ENCODE data around the gene RAF1. TPM values are rescaled to one million over a fixed set of nuclear protein-coding genes. Genes with fewer than 3 reads are reported as not detected.
"Not testable (repeated sequence)": the region's sequence is repeated elsewhere in the genome, so short reads cannot be mapped to it uniquely, and the experiment has no call there.

Gene RAF1
- total and polyA plus RNA-seq, 9 of the 15 experiments (the other 6 are each of a cell fraction or from before 2014, with no cell fraction given): 28.0 to 183 (median 85.6) TPM

GRCh38 chr3:12640853-12641252 is 23.1 kb downstream of the RAF1 start:
- Histone ChIP-seq H3K4me1 (replicated peaks in 1 of 2; ENCODE audit: control insufficient read depth in 2 of 2, insufficient read depth in 2 of 2, low read length in 2 of 2) (peaks cover 10 to 15% of the 10 kb centered on the region in 2 experiments; a peak in 4 of 5 replicates), H3K36me3 (ENCODE audit: control insufficient read depth, insufficient read depth, low read length) (peaks cover 21% of the 10 kb centered on the region), H4K20me1 (replicated peaks; ENCODE audit: control insufficient read depth, insufficient read depth, low read length) (peaks cover 26% of the 10 kb centered on the region), H3K79me2 (ENCODE audit: control insufficient read depth, insufficient read depth, low read length) (peaks cover 87% of the 10 kb centered on the region)
- H3K4me3 ChIP-seq; intact Hi-C loops (cut with micrococcal nuclease); H3K27ac ChIP-seq (ENCODE audit: extremely low read depth, low read depth, low read length); H3K27me3 ChIP-seq (ENCODE audit: control insufficient read depth in 2 of 2, insufficient read depth in 2 of 2, low read length in 2 of 2); ATAC-seq; in situ Hi-C loops (cut with MboI); H3K9me3 ChIP-seq (replicated peaks; ENCODE audit: control insufficient read depth, insufficient read depth, low read depth, low read length); H2AFZ ChIP-seq (ENCODE audit: low read depth, low read length); DNase-seq (ENCODE audit: extremely low read depth in 1 of 4, low spot score in 3 of 4); H3K9me1 ChIP-seq (ENCODE audit: control insufficient read depth, insufficient read depth, low read length); H3K4me2 ChIP-seq (ENCODE audit: insufficient read depth, low read length); POLR2A ChIA-PET; H3K9ac ChIP-seq (ENCODE audit: insufficient read depth in 1 of 2, low read depth in 2 of 2, low read length in 2 of 2); FAIRE-seq; BruUV-seq (replicated peaks); CTCF ChIA-PET (ENCODE audit: low intra/inter-chr PET ratio): not testable (repeated sequence)
- 91% methylated on average over 5 of the region's 5 CpGs for WGBS (ENCODE audit: insufficient coverage, low coverage, missing lambda C conversion rate)
- 0 out of 4 replicates have a peak, but pooled peaks of 1 of the 2 experiments have one; percentile 44 for TF ChIP-seq KDM1A (IDR thresholded peaks at IDR 0.05)
- peak; percentile 19 for TF ChIP-seq RBM25 (IDR thresholded peaks at IDR 0.05; ENCODE audit: low read depth, low read length, severe bottlenecking)
- TF ChIP-seq BCOR (IDR thresholded peaks at IDR 0.05): peak; percentile 61
- peak; percentile 77 for TF ChIP-seq ZNF146 (CRISPR knock-in tag; IDR thresholded peaks at IDR 0.05; ENCODE audit: unreplicated experiment)
- 0 out of 2 replicates have a peak, but pooled peaks have one; percentile 22 for TF ChIP-seq HDAC2 (IDR thresholded peaks at IDR 0.05)

GRCh38 chr3:12638105-12638504 is 25.8 kb downstream of the RAF1 start:
- H2AFZ ChIP-seq (ENCODE audit: low read depth, low read length): no peak overlapping the region
- BruUV-seq (replicated peaks): no TSS peak
- TF ChIP-seq ZNF197 (CRISPR knock-in tag; IDR thresholded peaks at IDR 0.05; ENCODE audit: low read depth) (no peak), ARID3B (CRISPR knock-in tag; IDR thresholded peaks at IDR 0.05; ENCODE audit: borderline replicate concordance) (no peak), HDAC1 (IDR thresholded peaks at IDR 0.05) (no peak), MAZ (CRISPR knock-in tag; conservative IDR thresholded peaks at IDR 0.05 in 1 of 2, IDR thresholded peaks at IDR 0.05 in 1 of 2) (no peak), EWSR1 (IDR thresholded peaks at IDR 0.05; ENCODE audit: borderline replicate concordance, low read depth, partially characterized antibody) (no peak), CREBBP (IDR thresholded peaks at IDR 0.05; ENCODE audit: low read depth, low read length) (no peak), HNRNPK (IDR thresholded peaks at IDR 0.05; ENCODE audit: low read depth, low read length, poor library complexity, severe bottlenecking) (no peak)
- H3K9me3 ChIP-seq (replicated peaks; ENCODE audit: control insufficient read depth, insufficient read depth, low read depth, low read length): no peaks in the 10 kb centered on the region
- ATAC-seq: no peak
- H3K4me1 ChIP-seq (replicated peaks in 1 of 2; ENCODE audit: control insufficient read depth in 2 of 2, insufficient read depth in 2 of 2, low read length in 2 of 2): peaks cover 5 to 10% of the 10 kb centered on the region in 2 experiments; a peak in 4 of 5 replicates
- H3K4me2 ChIP-seq (ENCODE audit: insufficient read depth, low read length): no peak overlapping the region
- in situ Hi-C loops (cut with MboI) (no loop called here), intact Hi-C loops (cut with micrococcal nuclease) (no loop called here)
- H3K79me2 ChIP-seq (ENCODE audit: control insufficient read depth, insufficient read depth, low read length): peaks cover 85% of the 10 kb centered on the region
- DNase-seq (ENCODE audit: extremely low read depth in 1 of 4, low spot score in 3 of 4): peak in 1 of 4 experiments; percentile 3
- no peak for FAIRE-seq
- ChIA-PET CTCF (ENCODE audit: low intra/inter-chr PET ratio) (no interaction called here), POLR2A (interaction anchor here (0.8 to 1.1 kb wide), 2 partner anchors 11 to 22 kb away, joined by 3 to 4 read pairs; no protein-coding TSS in a partner anchor)
- H3K9me1 ChIP-seq (ENCODE audit: control insufficient read depth, insufficient read depth, low read length): no peaks in the 10 kb centered on the region
- peaks cover 4% of the 10 kb centered on the region for H4K20me1 ChIP-seq (replicated peaks; ENCODE audit: control insufficient read depth, insufficient read depth, low read length)
- H3K27ac ChIP-seq (ENCODE audit: extremely low read depth, low read depth, low read length): no peak overlapping the region
- peaks cover 26% of the 10 kb centered on the region for H3K36me3 ChIP-seq (ENCODE audit: control insufficient read depth, insufficient read depth, low read length)
- H3K4me3 ChIP-seq: no peak overlapping the region
- no peak overlapping the region for H3K9ac ChIP-seq (ENCODE audit: insufficient read depth in 1 of 2, low read depth in 2 of 2, low read length in 2 of 2)
- no peaks in the 10 kb centered on the region for H3K27me3 ChIP-seq (ENCODE audit: control insufficient read depth in 2 of 2, insufficient read depth in 2 of 2, low read length in 2 of 2)
- 30% methylated on average over 1 of the region's 1 CpG for WGBS (ENCODE audit: insufficient coverage, low coverage, missing lambda C conversion rate)

All from K562 (cell line).